Kasumi-1 (cell line): ENCODE measurements around the gene MT1F.
"Not testable (repeated sequence)": the region's sequence is repeated elsewhere in the genome, so short reads cannot be mapped to it uniquely, and the experiment has no call there.

Experiments used
- DNase-seq, 2 experiments: peaks; one replicate each; lab custom pipeline; 2025; lab: John Stamatoyannopoulos, UW

MT1F gene

DNA sequence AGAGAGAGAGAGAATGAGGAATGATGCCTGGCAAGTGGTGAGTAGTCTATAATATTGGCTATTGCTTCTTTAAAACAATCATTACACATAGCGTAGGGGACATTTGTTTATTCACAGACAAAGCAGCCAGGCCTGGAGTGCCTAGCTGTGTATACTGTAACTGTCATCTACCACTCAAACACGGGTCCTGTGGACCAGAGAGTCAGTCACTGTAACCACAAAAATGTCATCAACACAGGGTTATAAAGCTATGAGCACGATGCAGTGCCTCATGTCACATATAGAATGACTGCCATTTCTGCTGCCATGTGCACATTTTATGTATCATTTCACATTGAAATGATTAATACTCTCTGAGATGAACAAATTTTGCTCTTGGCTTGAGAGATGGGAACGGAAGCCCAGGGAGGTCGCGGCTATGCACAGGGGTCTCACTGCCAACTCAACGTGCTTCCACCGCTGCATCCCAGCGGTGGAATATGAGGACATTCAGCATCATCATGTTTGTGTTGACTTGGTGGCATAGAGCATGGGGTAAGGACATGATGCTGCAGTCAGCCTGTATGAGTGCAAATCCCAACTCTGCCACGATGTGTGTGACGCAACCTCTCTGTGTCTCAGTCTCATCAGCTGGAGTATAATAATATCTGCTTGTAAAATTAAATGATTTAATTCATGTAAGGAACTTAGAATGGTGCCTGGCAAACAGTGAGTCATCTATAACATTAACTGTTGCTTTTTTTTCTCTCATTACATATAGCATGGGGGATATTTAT is 15.2 kb downstream of the MT1F start:
- DNase-seq = no peak

DNA sequence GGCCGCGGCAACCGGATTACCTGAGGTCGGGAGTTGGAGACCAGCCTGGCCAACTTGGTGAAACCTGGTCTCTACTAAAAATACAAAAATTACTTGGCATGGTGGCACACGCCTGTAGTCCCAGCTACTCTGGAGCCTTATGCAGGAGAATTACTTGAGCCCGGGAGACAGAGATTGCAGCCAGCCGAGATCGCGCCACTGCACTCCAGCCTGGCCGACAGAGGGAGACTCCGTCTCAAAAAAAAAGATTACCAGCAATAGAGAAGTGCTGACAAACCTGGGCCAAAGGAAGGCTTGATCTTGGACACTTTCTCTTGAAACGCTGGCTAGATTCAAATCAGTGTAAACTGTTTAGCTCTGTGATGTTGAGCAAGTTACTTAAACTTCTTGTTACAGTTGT is 16.2 kb downstream of the MT1F start:
- peak; percentile 49 to 56 for DNase-seq

DNA sequence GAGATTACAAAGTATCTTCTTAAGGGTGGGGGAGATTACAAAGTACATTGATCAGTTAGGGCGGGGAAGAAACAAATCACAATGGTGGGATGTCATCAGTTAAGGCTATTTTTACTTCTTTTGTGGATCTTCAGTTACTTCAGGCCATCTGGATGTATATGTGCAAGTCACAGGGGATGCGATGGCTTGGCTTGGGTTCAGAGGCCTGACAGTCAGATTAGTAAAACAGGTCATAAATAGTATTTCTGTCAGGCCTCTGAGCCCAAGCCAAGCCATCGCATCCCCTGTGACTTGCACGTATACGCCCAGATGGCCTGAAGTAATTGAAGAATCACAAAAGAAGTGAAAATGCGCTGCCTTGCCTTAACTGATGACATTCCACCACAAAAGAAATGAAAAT is 16.8 kb downstream of the MT1F start:
- not testable (repeated sequence) for DNase-seq

DNA sequence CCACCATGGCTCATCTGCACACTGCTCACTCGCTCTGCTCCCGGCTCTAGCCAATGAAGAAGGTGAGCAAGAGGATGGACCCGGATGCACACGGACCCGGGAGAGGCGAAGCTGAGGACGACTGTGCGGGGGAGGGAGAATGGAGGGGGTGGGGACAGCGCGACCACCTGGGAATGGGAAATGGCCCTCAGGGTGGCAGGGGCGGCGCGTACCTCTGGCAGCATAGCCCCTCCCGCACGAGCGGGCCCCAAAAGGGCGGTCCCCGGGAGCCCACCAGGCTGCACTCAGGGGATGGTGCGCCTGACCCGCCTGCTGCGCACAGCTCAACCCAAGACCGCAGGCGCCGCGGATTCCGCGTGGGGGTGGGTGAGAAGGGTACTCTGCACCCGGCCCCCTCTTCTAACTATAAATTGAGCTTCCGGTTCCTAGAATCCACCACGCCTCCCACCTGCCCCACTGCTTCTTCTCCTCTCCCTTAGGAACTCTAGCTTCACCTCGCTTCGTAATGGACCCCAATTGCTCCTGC is 18.0 kb downstream of the MT1F start:
- DNase-seq = no peak

GRCh38 chr16:56677474-56677873 is 19.7 kb downstream of the MT1F start:
- no peak for DNase-seq

DNA sequence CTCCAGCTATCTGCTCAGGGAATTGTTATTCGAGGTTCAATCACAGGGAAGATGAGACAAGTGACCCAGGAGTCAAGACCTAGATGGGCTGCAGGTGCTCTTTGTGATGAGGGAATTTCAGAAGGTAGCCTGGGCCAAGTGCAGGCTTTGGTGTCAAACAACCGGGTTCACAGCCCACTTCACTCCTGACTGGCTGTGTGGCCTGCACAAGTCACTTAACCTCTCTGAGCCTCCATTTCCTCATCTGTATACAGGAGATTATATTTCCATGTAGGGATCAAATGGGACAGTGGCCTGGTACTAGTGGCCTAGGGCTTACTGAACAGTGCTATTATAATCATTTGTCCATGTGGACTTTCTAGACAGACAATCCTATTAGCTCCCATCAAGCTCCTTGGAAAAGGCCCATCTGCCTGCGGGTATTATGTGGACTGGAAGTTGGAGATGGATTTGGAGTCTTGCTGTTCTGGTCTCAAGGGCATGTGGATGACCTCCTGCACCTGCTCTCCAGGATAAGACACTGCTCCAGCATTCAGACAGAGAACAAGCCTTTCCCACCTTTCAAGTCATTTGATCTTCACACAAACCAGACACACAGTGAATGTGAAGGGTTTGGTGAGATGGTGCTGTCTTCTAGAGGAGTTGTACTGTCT is 21.4 kb downstream of the MT1F start:
- no peak for DNase-seq

DNA sequence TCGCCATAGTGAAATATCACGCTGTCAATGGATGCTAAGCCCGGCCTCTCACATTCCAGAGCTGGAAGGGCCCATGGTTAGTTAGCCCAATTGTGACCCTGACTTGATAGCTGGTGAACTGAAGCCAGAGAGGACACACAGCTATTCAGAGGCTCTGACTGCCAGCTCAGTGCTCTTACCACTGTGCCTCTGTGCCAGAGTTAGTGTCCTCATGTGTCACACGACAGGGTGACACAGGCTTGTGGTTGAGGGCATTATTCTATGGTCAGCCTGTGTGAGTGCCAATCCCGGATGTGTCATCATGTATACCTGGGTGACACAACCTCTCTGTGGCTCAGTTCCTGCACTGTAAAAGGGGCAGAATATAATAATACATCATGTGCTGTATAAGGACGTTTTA is 22.1 kb downstream of the MT1F start:
- no peak for DNase-seq

- peak; percentile 89 to 92 for DNase-seq
Measured at GRCh38 chr16:56681939-56682702, 24.4 kb downstream of the MT1F start, which contains the start of gene MT1X. MT1X (plus strand) TSS chr16:56682470; CDS start chr16:56682541, 71 bp downstream.

- DNase-seq = no peak
Measured at GRCh38 chr16:56682703-56683397, 25.1 kb downstream of the MT1F start.

DNA sequence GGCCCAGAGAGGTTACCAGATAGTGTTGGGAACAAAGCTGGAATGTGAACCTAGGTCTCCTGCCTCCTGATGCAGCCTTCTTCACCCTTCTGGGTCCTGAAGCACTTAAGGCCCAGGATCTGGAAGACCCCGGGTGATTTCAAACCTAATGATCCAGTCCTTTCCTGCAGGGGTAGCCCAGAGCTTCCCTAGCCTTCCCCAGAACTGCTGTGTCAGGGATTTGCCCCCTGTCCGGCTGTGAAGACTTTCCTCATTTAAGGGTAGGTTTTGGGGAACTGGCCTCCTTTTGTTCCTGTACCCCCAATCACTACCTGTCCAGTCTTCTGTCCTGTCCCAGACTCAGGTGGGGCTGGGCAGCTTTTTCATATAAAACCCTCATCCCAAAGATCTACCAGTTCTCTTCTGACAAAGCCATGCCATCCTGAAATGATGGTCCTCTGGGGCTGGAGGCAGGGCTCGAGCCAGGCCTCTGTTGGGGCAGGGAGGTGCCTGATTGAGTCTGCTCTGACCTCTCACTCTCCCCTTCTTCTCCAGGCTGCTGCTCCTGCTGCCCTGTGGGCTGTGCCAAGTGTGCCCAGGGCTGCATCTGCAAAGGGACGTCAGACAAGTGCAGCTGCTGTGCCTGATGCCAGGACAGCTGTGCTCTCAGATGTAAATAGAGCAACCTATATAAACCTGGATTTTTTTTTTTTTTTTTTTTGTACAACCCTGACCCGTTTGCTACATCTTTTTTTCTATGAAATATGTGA is 25.8 kb downstream of the MT1F start:
- no peak for DNase-seq

- no peak for DNase-seq
Measured at GRCh38 chr16:56684256-56684925, 26.6 kb downstream of the MT1F start.

- DNase-seq = no peak
Measured at GRCh38 chr16:56684926-56685590, 27.3 kb downstream of the MT1F start.

- DNase-seq = no peak
Measured at GRCh38 chr16:56686758-56687157, 29.0 kb downstream of the MT1F start.

DNA sequence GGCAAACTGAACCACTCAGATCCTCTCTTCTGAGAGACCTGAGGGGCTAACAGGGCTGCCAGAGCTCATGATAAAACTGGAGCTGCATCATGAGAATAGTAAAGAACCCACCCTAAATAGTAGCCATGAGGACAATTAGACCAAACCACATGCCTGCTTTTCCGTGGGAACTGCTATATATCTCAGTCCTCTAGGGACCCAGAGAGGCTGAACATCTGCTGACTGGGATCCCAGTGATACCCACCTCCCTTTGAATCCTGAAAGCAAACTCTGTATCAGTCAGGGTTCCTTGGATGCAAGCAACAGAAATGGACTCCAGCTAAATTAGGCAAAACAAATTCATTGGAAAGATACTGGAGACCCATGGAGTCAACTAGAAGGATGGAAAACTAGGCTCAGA is 31.0 kb downstream of the MT1F start:
- DNase-seq = no peak

DNA sequence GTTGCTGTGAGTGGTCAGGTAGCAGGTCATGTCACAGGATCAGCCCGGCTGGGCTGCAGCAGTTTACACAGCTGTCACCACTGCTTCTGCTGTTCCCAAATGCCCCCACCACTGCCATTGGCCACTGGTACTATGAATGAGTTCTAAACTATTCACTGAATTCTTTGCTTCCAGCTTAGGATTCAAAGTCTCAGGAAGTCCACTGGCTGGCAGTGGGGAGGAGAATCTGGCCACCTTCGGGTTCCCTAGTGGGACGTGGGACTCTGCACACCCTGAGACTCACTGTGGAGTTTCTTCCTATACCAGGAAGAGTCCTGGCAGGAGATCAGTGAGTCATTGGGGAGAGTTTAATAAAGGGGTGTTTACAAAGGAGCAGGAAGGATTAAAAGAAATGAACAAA is 31.4 kb downstream of the MT1F start:
- DNase-seq = no peak

DNA sequence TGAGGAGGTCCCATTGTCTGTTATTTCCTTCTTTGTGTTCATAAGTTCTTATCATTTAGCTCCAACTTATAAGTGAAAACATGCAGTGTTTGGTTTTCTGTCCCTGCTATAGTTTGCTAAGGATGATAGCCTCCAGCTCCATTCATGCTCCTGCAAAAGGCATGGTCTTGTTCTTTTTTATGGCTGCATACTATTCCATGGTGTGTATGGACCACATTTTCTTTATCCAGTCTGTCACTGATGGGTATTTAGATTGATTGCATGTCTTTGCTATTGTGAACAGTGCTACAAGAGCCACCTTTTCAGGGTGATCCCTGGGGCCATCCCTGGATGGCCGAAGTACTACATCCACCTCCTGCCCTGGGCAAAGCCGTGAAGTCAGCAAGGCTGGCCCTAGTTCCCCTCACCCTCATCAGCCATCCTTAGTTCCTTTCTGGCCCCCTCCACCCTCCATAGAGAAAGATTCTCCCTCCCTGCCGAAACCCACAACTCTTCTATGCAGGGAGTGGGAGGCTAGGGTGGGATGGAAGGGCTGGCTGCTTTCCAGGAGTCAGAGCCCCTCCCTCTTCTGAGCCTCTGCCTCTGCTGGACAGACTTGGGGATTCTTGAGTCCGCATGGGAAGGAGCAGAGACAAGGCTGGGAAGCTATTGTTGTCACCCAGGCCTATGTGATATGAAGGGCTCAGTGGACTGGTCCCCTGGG is 32.8 kb downstream of the MT1F start:
- no peak for DNase-seq

- no peak for DNase-seq
Measured at GRCh38 chr16:56691885-56692284, 34.1 kb downstream of the MT1F start.

- no peak for DNase-seq
Measured at GRCh38 chr16:56695246-56695645, 37.5 kb downstream of the MT1F start.

DNA sequence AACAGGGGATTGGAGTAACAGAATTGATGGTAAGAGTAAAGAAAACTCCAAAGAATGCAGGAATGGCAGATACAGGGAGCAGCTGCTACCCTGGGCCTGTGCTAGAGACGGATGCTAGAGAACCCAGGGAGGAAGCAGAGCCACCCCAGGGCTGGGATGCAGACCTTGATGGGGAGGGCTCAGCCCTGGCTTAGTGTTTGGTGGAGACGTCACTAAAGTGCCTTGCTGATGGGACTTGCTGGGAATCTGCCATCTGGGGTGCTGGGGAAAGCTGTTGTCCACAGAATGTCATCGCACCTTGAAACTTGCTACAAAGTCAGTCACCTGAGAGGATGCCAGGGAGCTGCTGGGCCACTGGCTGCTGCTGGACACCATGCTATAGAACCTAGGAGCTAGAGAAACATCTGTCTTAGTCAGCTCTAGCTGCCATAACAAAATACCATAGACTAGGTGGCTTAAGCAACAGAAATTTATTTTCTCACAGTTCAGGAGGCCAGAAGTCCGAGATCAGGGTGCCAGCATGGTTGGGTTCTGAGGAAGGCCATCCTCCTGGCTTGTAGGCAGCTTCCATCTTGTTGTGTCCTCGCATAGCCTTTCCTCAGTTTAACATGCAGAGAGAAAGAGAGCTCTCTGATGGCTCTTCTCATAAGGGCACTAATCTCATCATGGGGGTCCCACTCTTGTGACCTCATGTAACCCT is 39.8 kb downstream of the MT1F start:
- no peak for DNase-seq
